GM21619 (cell line): Measurements from ENCODE around the gene SMAD3.

Source experiments
- ATAC-seq: cut with Tn5 transposase; IDR thresholded peaks from one replicate; pipeline ENCODE4 v1.9.1; 2021; ENCODE audit not compliant: unreplicated experiment

The SMAD3 gene

GRCh38 chr15:67124911-67125588, 59.6 kb downstream of the SMAD3 start:
- no peak for ATAC-seq

DNA sequence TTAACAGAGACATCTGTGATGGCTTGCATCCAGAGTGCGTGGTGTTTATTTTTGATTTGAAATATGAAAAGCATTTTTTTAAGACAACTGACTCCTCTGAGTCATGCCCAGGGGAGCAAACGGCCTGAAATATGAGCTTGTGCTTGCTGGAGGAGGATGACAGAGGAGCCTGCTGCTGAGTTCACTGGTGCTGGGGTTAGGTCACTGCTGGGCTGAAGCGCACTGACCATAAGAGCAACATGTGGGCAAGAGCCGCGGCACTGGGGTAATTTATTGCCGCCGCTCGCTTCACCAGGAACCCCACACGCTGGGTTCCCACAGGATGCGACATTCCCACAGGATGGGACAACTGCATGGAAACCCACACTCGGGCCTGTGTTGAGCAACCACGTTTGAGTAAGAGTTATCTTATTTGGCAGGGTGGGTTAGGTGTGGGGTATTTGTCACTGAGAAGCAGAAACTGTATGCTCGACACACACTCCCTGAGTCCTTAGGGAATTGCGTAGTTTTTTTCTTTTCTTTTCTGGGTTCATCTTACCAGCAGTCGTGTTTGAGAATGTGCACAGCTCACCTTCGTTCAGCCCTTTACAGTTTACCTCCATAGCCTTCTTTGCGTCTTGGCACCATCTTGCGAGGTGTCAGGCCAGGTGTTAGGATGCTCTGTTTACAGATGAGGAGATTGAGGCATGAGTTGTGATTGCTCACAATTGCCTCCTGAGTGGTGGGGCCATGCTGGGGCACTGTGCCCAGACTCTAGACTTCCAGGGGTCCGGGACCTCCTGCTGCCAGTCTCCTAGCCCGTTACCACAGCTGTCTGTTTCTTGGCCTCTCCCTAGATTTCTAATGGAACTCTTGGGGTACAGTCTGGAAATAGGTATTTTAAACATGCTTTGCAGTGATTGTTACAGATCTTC, 60.4 kb downstream of the SMAD3 start:
- no peak for ATAC-seq

- ATAC-seq, result no peak
Observed at GRCh38 chr15:67126551-67127330, 61.3 kb downstream of the SMAD3 start.

GRCh38 chr15:67127331-67127664, 61.9 kb downstream of the SMAD3 start:
- no peak for ATAC-seq

DNA sequence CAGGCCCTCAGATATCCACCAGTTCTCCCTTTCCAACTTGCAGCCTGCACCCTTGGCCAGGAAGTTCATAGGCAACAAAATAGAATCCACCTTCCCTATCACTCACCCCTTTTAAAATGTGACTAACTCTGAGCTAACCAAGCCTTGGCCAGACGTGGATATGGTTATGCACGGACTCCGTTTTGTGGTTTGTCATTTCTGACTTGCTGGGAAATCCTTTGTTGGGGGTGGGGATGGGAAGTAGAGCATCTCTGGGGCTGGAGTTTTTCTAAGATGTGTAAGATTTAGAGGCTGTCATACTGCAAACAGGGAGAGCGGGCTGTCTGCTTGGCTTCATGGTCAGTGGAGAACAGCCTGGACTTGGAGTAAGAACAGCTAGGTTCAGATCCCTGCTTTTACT, 62.6 kb downstream of the SMAD3 start:
- no peak for ATAC-seq

GRCh38 chr15:67130166-67130565, 64.8 kb downstream of the SMAD3 start:
- no peak for ATAC-seq

DNA sequence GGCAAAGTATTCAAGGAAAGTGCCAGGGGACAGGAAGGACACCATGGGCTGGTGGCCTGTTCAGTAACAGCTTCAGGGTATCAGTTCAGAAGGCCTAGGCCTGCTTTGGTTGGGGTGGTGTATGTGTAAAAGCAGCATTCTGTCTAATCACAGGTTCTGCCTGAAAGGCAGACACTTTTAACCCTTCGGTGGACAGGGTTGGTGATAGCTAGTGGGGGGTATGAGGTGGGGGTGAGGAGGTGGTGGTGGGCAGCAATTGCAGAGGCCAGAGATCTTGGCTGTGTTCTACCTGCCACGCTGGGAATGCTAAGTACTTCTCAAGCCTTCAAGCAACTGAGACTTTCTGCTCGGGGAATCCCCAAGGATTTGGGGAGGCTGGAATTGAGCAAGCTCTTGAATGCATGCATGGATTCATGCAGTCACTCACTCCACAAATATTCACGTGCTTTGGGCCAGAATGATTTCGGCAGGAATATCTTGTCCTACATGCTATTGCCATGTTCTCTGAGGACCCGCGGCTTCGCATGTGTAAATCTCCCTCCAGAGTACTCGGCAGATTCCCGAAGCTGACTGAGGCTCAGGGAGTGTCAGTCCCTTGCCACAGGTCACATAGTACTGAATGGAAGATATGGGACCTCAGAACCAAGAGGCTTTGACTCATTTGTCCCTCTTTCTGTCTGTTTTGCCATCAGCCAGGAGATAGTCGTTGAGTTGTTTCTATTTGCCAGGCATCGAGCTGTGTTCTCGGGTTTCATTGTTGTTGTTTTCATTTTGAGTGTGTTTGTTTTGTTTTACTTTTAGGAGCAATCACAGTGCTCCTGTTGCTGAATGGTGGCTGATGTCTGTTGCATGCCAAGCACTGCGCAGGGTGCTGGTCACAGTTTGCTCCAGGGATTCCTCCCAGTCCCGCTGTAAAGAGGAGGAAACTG, 65.5 kb downstream of the SMAD3 start:
- ATAC-seq, result no peak

DNA sequence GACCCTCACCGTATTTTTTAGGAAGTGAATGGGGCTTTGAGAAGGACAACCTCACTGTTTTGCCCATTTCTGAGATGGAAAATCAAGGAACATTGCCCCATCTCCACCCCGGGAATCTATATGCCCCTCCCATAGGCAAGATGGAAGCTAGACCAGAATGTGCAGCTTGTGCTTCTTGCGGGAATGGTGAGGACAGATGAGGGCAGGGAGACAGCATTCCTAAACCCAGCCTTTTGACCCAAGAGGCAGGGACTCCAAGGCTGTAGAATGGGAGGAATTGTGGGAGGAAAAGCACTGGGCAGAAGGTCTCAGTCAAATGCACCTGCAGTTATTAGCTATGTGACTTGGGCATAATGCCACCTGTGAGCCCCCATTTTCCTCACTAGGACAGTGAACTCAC, 66.9 kb downstream of the SMAD3 start:
- ATAC-seq, result no peak

DNA sequence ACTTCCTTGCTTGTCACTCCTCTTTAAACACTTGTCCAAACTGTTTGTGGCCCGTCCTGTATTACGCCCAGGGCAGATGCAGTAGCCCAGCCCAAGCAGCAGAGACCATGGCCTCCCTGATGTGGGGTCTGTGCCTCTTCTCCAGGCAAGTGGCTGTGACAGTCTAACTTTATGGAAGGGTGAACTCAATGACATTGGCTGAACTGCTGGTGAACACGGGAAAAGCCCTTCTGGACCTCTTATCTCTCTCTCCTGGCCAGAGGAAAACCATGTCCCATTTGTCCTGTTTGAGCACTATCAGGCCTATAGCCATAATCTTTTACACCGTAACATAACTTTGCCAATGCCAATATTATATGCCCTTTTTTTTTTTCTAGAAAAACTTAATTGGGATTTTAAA, 67.6 kb downstream of the SMAD3 start:
- ATAC-seq, result no peak

- ATAC-seq, result no peak
Observed at GRCh38 chr15:67133738-67134066, 68.3 kb downstream of the SMAD3 start.

- peak; percentile 65 for ATAC-seq
Observed at GRCh38 chr15:67134067-67134838, 68.9 kb downstream of the SMAD3 start.

DNA sequence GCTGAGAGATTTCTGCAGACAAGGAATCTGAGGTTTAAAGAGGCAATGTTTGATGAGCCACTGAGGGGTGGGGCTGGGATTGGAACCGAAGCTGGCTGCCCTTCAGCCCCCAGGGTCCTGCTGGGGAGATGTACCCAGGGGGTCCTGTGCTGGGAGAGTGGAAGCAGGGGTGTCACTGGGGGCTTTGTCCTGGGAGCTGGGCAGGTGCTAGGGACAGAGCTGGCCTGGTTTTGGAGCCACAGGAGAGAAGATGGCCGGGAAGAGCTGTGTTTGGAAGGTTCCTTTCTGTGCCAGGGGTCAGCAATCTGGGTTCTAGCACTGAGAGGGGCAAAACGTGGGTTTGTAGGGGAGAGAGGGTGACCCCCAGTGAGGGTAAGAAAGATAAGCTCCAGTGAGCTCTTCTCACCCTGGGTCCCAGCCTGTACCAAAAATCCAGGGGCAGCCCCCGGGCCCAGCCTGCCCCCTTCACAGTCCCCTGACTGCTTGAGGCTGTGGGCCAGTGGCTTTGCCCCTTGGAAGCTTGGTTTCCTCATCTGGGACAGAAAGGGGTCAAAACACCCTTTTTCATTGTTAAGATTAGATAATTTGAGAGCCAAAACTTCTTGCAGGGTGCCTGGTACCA, 69.6 kb downstream of the SMAD3 start:
- ATAC-seq, result no peak

GRCh38 chr15:67135494-67135893, 70.1 kb downstream of the SMAD3 start:
- no peak for ATAC-seq

DNA sequence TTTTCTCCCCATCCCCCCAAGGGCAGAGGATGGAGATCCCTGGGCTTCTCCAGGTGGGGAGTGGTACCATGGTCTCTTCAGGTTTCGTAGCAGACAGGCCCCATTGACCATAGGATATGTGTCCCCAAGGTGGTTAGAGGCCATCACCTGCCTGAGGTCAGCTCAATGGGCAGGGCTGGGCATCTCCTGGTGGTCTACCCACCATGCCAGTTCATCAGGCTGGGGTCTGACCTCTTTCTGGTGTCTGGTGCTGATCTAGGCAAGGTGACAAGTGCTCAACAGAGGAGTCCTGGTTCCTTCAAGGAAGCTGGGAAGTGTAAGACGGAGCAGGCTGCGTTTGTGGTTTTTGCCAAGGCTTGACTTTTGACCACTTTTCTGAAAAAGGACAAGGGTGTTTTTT, 71.4 kb downstream of the SMAD3 start:
- no peak for ATAC-seq

DNA sequence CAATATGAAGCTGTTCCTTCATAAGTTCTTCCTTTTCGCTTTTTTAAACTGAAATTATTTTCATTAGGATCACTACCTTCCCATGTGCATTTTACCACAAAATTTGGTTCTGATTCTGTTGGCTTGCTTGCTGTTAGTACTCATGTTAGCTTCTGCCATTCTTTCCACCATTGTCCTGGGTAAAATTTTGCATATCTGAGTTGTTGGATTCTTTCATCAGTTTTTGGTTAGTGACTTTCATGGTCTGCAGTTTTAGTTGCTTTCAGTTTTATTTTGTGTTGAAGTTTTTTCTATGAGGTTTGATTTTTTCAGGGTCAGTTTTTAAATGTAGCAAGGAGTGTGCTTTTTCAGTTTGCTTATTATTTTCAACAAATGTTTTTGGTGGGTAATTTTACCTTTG, 71.9 kb downstream of the SMAD3 start:
- ATAC-seq, result no peak

GRCh38 chr15:67137951-67138848, 72.8 kb downstream of the SMAD3 start:
- ATAC-seq, result no peak

DNA sequence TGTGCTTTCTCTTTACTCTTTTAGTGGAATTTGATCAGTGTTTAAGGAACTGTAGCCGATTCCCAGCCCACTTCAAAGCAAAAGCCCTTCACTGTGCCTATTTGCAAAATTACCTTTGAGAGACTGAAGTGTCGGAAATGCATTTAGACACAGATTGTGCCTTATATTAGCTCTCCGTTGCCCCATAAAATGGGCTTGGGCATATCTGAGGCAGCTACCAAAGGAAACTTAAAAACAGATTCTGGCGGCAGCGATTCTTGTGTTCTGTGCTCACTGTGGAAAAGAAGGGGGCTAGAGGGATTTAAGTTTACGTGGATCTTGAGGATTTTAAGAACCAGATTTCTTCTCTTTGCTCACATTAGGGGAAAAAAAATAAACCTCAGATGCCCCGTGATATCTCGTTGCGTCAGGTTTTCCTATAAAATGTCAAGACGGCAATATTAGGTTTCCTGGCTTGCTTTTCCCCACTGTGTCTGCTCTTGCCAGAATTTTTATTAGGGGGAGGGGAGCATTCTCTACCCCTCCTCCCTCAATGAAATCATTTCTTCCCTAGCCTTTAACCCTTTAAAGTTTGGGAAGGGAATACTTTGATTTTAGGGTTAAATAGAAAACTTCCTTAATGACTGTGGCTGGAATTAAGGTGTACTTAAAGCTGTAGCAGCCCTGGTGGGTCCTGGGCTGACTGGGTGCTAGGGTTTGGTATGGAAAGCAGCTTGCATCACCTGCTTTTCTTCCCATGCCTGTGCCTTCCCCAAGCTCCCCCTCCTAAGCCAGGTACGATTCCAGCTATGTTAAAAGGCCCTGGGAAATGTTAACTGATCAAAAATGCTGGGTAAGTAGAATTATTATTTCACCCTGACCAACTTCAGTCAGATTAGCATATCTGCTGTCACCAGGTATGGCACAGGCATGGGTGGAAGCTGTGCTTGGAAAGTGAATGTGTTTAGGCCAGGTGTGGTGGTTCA, 73.8 kb downstream of the SMAD3 start:
- ATAC-seq, result no peak
